Neural crest cell (in vitro differentiated cells): Measurements from ENCODE around the gene RGL1. TPM values are rescaled to one million over a fixed set of nuclear protein-coding genes. Genes with fewer than 3 reads are reported as not detected.
A peak's percentile ranks its signal among the peaks of the same experiment; 100 is the strongest.

Experiments used
- DNase-seq: peaks from one replicate; pipeline ENCODE4 v3.0.0; 2021; ENCODE audit warnings: low read depth, mixed read lengths, low spot score
- H3K27ac Mint-ChIP-seq: one replicate; pipeline ENCODE4 v1.8.0; 2021; ENCODE audit warnings: mild to moderate bottlenecking, mixed read lengths; ENCODE audit not compliant: unreplicated experiment
- H3K27me3 Mint-ChIP-seq: 2 replicates; pipeline ENCODE4 v1.8.0; 2021; ENCODE audit warnings: low read depth, mild to moderate bottlenecking, mixed read lengths
- H3K36me3 Mint-ChIP-seq: 2 replicates; pipeline ENCODE4 v1.8.0; 2021; ENCODE audit warnings: low read depth, mild to moderate bottlenecking, mixed read lengths
- H3K4me1 Mint-ChIP-seq: 2 replicates; pipeline ENCODE4 v1.8.0; 2021; ENCODE audit warnings: mixed read lengths
- H3K4me3 Mint-ChIP-seq: one replicate; pipeline ENCODE4 v1.8.0; 2021; ENCODE audit warnings: mild to moderate bottlenecking, mixed read lengths
- H3K9me3 Mint-ChIP-seq: 2 replicates; pipeline ENCODE4 v1.8.0; 2021; ENCODE audit warnings: mixed read lengths
- CTCF ChIP-seq: fragments of 200-600 bp; sonication (generic); conservative IDR thresholded peaks from 2 replicates; pipeline ENCODE4 v1.5.0; 2021; ENCODE audit warnings: antibody characterized with exemption, mild to moderate bottlenecking
- total RNA-seq: library from RNA; stranded (reverse); gene quantifications from 2 replicates; pipeline ENCODE4 v1.2.1, GENCODE V29; 2021

RGL1 gene
- total RNA-seq, 1 donor from 2014 or later, result 13.6 TPM

GRCh38 chr1:183936791-183937190 lies 131.9 kb downstream of the RGL1 start:
- H3K9me3 Mint-ChIP-seq, result no peaks in the 10 kb centered on the region
- no peaks in the 10 kb centered on the region for H3K27me3 Mint-ChIP-seq
- peak overlapping the region; percentile 64 for H3K27ac Mint-ChIP-seq

GRCh38 chr1:183937611-183938010 lies 132.7 kb downstream of the RGL1 start:
- no peak for TF ChIP-seq CTCF
- H3K27ac Mint-ChIP-seq, result no peak overlapping the region
- peaks cover 20% of the 10 kb centered on the region for H3K36me3 Mint-ChIP-seq
- H3K4me3 Mint-ChIP-seq, result no peak overlapping the region
- H3K4me1 Mint-ChIP-seq, result peaks cover 44% of the 10 kb centered on the region
- no peak for DNase-seq
- H3K9me3 Mint-ChIP-seq, result no peaks in the 10 kb centered on the region
- no peaks in the 10 kb centered on the region for H3K27me3 Mint-ChIP-seq

More at GRCh38 chr1:183936791-183937190, 131.9 kb downstream of the RGL1 start:
- peaks cover 45% of the 10 kb centered on the region for H3K4me1 Mint-ChIP-seq
- no peak overlapping the region for H3K4me3 Mint-ChIP-seq
- peaks cover 20% of the 10 kb centered on the region for H3K36me3 Mint-ChIP-seq
- no peak for DNase-seq
- TF ChIP-seq CTCF, result no peak

- Mint-ChIP-seq H3K4me1 (peaks cover 53% of the 10 kb centered on the region), H3K9me3 (peaks cover 2% of the 10 kb centered on the region), H3K36me3 (peaks cover 20% of the 10 kb centered on the region), H3K27ac (no peak overlapping the region), H3K4me3 (no peak overlapping the region), H3K27me3 (no peaks in the 10 kb centered on the region)
- no peak for TF ChIP-seq CTCF
- DNase-seq, result no peak
These were observed 136.1 kb downstream of the RGL1 start for GRCh38 chr1:183941001-183941400.

DNA sequence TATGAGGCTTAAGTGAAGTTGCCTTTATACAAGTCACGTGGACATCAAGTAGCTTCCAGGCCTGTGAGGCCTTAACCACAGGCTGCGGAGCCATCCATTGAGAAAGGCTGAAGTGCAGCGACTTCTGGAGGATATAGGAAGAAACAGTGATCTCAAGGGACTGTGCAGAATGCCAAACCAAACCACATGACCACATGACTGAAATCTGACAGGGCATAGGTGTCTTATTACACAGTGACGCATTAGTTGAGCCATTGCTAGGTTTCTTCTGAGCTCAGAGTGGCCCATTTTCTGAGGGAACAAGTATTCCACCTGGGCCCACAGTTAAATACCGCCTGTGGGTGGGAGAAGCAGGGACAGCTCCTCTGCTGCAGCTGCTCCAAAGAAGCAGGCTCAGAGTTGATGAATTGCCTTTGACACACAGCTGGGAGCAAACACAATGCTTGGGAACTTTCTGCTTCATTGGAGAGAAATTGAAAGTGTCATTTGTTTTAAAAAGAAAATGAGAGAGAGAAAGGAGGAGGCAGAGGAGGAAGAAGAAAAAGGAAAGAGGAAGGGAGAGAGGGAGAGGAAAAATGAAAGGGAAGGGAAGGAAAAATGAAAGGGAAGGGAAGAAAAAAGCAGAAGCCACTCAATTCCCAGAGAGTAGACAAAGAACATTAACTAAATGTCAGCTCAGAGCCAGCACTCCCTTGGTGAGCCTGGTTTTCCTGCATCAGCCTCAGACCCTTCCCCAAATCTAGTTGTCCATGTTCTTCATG lies 138.2 kb downstream of the RGL1 start:
- peaks cover 48% of the 10 kb centered on the region for H3K4me1 Mint-ChIP-seq
- peak; percentile 21 for DNase-seq
- peaks cover 2% of the 10 kb centered on the region for H3K9me3 Mint-ChIP-seq
- H3K36me3 Mint-ChIP-seq, result peaks cover 36% of the 10 kb centered on the region
- H3K27me3 Mint-ChIP-seq, result no peaks in the 10 kb centered on the region
- TF ChIP-seq CTCF, result no peak
- H3K27ac Mint-ChIP-seq, result peak overlapping the region; percentile 88
- H3K4me3 Mint-ChIP-seq, result peak overlapping the region; percentile 74

DNA sequence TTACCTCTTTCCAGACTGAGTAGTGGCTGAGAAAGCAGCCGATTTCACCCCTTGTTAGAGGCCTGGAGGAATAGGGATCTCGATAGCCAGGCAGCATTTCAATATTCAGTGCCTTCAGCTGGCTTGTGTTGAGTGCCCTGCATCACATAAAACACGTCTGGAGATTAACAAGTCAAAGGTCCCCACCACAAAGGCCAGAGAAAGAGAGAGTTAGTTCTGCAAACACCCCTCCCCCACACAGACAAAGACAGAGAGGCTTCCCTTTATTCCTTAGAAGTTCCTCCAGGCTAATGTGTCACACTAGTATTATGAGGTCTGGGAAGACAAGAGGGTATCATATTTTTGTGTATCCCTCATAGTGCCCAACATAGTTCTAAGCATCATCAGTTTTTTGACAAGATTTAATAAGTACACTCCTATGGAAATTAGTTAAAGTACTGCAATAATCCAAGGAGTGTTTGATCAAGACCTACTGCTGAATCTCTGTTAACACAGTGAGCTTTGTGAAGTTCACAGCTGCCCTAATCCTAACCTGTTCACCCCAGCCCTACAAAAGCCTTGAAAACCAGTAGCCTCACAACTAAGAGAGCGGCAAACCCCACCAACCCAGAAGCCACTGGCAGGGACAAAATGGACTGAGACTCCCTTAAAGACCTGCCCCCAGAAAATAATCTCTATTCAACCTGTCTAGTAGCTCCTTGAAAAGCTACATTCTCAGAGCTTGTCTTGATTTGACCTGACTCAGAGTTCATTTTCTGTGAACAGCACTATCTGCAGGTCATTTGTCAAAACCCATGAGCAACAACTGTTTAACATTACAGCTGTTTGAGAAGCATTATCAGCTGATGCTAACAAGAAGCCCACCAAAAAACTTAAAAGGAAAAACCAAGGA lies 140.8 kb downstream of the RGL1 start:
- Mint-ChIP-seq H3K4me3 (peak overlapping the region; percentile 72), H3K27me3 (no peaks in the 10 kb centered on the region), H3K27ac (peak overlapping the region; percentile 97)

More for the DNA sequence above, 140.8 kb downstream of the RGL1 start:
- peak; percentile 30 for DNase-seq
- Mint-ChIP-seq H3K36me3 (peaks cover 42% of the 10 kb centered on the region), H3K9me3 (peaks cover 13% of the 10 kb centered on the region), H3K4me1 (peaks cover 45% of the 10 kb centered on the region)
- TF ChIP-seq CTCF, result no peak
